ENCODE measurements around the gene P4HA1.

GRCh38 chr10:73141603-73142002 is 44.9 kb upstream of the P4HA1 start:
- no peak for TF ChIP-seq ZNF274 (IDR thresholded peaks at IDR 0.05; ENCODE audit: low read depth, low read length)
- no peak for TF ChIP-seq SUZ12 (IDR thresholded peaks at IDR 0.05; ENCODE audit: extremely low read depth, insufficient read depth, insufficient read length)
